ENCODE results near the gene DDX25. TPM values are rescaled to one million over a fixed set of nuclear protein-coding genes. Genes with fewer than 3 reads are reported as not detected.

Gene DDX25
- total and polyA plus RNA-seq, 10 of the 15 experiments (the other 5 are each of a cell fraction or from before 2014, with no cell fraction given): 0.05 TPM; not detected in 9

GRCh38 chr11:125954123-125954944 lies 50.0 kb downstream of the DDX25 start:
- ATAC-seq: no peak
- no peak overlapping the region for H3K4me2 ChIP-seq (ENCODE audit: control insufficient read depth, insufficient read depth)
- H3K4me3 ChIP-seq: no peak overlapping the region
- SMC1A ChIA-PET (ENCODE audit: uncharacterized antibody, unreplicated experiment): no interaction called here
- no peak for DNase-seq (ENCODE audit: low read depth, low spot score)
- RAD21 ChIA-PET (ENCODE audit: unreplicated experiment): no interaction called here
- no peak overlapping the region for H3K9ac ChIP-seq (ENCODE audit: control insufficient read depth, insufficient read depth, low read length)
- no peaks in the 10 kb centered on the region; the same call in 2 of the 3 replicates for H3K9me3 ChIP-seq (replicated peaks; ENCODE audit: control insufficient read depth, insufficient read depth, low read length)
- no TSS peak for BruUV-seq (replicated peaks)
- H2AFZ ChIP-seq (ENCODE audit: control insufficient read depth, low read depth, low read length): no peak overlapping the region
- H3K27ac ChIP-seq (ENCODE audit: control insufficient read depth, insufficient read depth): no peak overlapping the region
- H3K4me1 ChIP-seq (ENCODE audit: control insufficient read depth, insufficient read depth, low read length): no peaks in the 10 kb centered on the region
- WGBS (ENCODE audit: insufficient coverage, insufficient replicate concordance, low lambda C conversion rate, missing lambda C conversion rate): 54% methylated on average over 20 of the region's 21 CpGs
- CTCF ChIA-PET: no interaction called here
- H3K36me3 ChIP-seq (ENCODE audit: control insufficient read depth in 2 of 2, insufficient read depth in 2 of 2, low read length in 1 of 2): no peaks in the 10 kb centered on the region
- intact Hi-C loops (cut with micrococcal nuclease; ENCODE audit: unreplicated experiment): no loop called here
- no peaks in the 10 kb centered on the region for H3K27me3 ChIP-seq (replicated peaks in 1 of 2; ENCODE audit: control insufficient read depth in 2 of 2, insufficient read depth in 2 of 2, low read length in 1 of 2)
- in situ Hi-C loops (cut with MboI): no loop called here
- no peak for FAIRE-seq
- H3K79me2 ChIP-seq (ENCODE audit: control insufficient read depth, insufficient read depth, low read length): no peaks in the 10 kb centered on the region
- H4K20me1 ChIP-seq (ENCODE audit: control insufficient read depth, insufficient read depth): no peaks in the 10 kb centered on the region
- POLR2A ChIA-PET: no interaction called here
- TF ChIP-seq POLR2AphosphoS2 (IDR thresholded peaks at IDR 0.05; ENCODE audit: low read depth, low read length) (no peak), POLR2A (IDR thresholded peaks at IDR 0.05; ENCODE audit: low read depth, low read length) (no peak), SP1 (IDR thresholded peaks at IDR 0.05; ENCODE audit: low read depth, low read length) (no peak), NFIC (IDR thresholded peaks at IDR 0.05; ENCODE audit: low read depth, low read length) (no peak), MYC (IDR thresholded peaks at IDR 0.05; ENCODE audit: insufficient read depth, insufficient read length, insufficient replicate concordance, low read length, severe bottlenecking) (no peak), RUNX3 (IDR thresholded peaks at IDR 0.05; ENCODE audit: low read length) (no peak), CBX3 (IDR thresholded peaks at IDR 0.05; ENCODE audit: borderline replicate concordance, low read depth) (no peak), CEBPZ (IDR thresholded peaks at IDR 0.05; ENCODE audit: low read depth, low read length) (no peak)
- TF ChIP-seq, protein P1, sequence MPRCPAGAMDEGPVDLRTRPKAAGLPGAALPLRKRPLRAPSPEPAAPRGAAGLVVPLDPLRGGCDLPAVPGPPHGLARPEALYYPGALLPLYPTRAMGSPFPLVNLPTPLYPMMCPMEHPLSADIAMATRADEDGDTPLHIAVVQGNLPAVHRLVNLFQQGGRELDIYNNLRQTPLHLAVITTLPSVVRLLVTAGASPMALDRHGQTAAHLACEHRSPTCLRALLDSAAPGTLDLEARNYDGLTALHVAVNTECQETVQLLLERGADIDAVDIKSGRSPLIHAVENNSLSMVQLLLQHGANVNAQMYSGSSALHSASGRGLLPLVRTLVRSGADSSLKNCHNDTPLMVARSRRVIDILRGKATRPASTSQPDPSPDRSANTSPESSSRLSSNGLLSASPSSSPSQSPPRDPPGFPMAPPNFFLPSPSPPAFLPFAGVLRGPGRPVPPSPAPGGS (IDR thresholded peaks at IDR 0.05; ENCODE audit: borderline replicate concordance, insufficient read depth, low read depth, low read length, poor library complexity, severe bottlenecking): no peak
- TF ChIP-seq, protein P2, sequence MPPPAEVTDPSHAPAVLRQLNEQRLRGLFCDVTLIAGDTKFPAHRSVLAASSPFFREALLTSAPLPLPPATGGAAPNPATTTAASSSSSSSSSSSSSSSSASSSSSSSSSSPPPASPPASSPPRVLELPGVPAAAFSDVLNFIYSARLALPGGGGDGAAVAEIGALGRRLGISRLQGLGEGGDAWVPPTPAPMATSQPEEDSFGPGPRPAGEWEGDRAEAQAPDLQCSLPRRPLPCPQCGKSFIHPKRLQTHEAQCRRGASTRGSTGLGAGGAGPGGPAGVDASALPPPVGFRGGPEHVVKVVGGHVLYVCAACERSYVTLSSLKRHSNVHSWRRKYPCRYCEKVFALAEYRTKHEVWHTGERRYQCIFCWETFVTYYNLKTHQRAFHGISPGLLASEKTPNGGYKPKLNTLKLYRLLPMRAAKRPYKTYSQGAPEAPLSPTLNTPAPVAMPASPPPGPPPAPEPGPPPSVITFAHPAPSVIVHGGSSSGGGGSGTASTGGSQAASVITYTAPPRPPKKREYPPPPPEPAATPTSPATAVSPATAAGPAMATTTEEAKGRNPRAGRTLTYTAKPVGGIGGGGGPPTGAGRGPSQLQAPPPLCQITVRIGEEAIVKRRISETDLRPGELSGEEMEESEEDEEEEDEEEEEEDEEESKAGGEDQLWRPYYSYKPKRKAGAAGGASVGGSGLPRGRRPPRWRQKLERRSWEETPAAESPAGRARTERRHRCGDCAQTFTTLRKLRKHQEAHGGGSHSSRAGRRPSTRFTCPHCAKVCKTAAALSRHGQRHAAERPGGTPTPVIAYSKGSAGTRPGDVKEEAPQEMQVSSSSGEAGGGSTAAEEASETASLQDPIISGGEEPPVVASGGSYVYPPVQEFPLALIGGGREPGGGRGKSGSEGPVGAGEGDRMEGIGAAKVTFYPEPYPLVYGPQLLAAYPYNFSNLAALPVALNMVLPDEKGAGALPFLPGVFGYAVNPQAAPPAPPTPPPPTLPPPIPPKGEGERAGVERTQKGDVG (CRISPR knock-in tag; IDR thresholded peaks at IDR 0.05): no peak
- TF ChIP-seq, protein P3, sequence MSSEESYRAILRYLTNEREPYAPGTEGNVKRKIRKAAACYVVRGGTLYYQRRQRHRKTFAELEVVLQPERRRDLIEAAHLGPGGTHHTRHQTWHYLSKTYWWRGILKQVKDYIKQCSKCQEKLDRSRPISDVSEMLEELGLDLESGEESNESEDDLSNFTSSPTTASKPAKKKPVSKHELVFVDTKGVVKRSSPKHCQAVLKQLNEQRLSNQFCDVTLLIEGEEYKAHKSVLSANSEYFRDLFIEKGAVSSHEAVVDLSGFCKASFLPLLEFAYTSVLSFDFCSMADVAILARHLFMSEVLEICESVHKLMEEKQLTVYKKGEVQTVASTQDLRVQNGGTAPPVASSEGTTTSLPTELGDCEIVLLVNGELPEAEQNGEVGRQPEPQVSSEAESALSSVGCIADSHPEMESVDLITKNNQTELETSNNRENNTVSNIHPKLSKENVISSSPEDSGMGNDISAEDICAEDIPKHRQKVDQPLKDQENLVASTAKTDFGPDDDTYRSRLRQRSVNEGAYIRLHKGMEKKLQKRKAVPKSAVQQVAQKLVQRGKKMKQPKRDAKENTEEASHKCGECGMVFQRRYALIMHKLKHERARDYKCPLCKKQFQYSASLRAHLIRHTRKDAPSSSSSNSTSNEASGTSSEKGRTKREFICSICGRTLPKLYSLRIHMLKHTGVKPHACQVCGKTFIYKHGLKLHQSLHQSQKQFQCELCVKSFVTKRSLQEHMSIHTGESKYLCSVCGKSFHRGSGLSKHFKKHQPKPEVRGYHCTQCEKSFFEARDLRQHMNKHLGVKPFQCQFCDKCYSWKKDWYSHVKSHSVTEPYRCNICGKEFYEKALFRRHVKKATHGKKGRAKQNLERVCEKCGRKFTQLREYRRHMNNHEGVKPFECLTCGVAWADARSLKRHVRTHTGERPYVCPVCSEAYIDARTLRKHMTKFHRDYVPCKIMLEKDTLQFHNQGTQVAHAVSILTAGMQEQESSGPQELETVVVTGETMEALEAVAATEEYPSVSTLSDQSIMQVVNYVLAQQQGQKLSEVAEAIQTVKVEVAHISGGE (CRISPR knock-in tag; IDR thresholded peaks at IDR 0.05): no peak

Measured in GM12878 (cell line).